Measurements from ENCODE around the gene SLC27A4.

The SLC27A4 gene

DNA sequence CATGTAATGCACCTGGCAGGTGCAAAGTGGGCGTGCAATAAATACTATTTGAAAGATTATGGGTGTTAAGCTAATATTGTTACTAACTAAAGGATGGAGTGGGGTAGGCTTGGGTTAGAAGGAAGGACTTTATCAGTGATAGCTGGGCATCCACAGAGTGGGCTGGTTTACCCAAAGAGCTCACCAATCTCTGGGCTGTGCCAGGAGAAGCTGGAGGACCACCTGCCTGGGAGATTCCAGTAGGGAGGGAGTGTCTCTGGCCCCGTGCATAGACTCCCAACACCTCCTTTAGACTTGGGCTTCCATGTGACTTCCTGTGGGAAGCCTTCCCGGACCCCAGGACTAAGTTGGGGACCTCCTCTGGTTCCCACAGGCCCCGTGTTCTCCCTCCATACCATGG is 25.2 kb downstream of the SLC27A4 start:
- DNase-seq (ENCODE audit: low read depth): no peak

GRCh38 chr9:128369024-128369706 is 28.8 kb downstream of the SLC27A4 start:
- no peak for DNase-seq (ENCODE audit: low read depth)

- DNase-seq (ENCODE audit: low read depth): no peak
Measured at GRCh38 chr9:128370367-128370751, 30.0 kb downstream of the SLC27A4 start.

DNA sequence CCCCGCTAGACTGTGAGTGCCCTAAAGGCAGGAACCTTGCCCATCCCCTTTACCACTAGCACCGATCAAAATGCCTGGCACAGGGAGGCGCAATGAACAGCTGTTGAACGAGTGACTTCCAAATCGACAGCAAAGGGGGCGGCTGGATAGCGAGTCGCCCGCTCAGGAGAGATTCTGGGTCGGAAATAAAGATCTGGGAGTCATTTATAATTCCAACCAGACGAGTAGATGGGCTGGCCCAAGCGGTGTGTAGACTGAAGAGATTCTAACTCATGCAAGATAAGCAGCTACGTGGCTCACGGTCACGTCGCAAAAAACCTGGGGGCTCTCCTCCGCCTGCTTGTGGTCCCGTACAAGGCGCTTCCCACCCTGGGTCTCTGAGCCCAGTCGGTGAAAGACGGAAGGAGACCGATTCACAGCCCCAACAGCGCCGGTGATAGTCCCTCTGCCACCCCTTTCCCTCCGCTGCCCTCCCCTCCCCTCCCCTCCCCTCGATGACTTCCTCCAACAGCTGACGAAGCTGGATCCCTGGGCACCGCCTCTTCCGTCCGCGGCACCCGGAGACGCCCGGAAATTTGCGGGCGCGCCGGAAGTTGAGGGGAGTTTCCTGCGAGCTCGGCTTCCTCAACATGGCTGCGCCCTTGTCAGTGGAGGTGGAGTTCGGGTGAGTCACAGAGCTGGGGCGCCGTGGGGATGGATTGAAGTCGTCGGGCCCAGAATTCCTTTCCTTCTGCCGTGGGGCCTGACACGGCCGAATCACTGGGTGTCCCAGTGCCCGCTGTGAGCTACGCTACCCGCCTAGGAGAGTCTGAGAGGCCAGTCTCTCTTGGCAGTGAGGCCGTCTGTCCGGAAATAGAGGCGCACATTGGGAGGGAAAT is 30.7 kb downstream of the SLC27A4 start, which contains the start of gene URM1:
URM1 (plus strand) TSS at position 623 of the 878 bp plus-strand sequence; CDS start at position 630, 7 bp downstream.
- peak; percentile 98 for DNase-seq (ENCODE audit: low read depth)

- no peak for DNase-seq (ENCODE audit: low read depth)
Measured at GRCh38 chr9:128371630-128372117, 31.3 kb downstream of the SLC27A4 start.

DNA sequence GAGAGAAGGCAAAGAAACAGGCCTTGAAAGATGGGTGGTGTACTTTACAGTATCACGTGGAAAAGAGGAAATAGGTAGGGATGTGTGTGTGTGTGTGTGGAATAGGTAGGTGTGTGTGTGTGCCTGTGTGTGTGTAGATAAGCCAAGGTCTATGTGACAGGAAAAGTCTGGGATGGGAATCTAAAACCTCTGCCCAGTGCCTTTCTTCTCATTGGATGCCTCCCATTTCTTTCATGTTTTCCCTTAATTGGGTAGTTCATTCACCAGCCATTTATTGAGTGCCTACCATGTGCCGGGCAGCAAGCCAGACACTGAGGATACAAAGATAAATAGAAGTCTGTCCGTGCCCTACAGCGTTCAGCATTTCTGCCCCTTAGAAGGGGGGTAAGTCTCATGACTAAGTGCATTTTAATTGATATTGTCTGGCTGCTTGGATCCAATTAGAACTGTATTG is 31.9 kb downstream of the SLC27A4 start:
- DNase-seq (ENCODE audit: low read depth): peak; percentile 88

GRCh38 chr9:128372784-128373183 is 32.5 kb downstream of the SLC27A4 start:
- DNase-seq (ENCODE audit: low read depth): peak; percentile 50

DNA sequence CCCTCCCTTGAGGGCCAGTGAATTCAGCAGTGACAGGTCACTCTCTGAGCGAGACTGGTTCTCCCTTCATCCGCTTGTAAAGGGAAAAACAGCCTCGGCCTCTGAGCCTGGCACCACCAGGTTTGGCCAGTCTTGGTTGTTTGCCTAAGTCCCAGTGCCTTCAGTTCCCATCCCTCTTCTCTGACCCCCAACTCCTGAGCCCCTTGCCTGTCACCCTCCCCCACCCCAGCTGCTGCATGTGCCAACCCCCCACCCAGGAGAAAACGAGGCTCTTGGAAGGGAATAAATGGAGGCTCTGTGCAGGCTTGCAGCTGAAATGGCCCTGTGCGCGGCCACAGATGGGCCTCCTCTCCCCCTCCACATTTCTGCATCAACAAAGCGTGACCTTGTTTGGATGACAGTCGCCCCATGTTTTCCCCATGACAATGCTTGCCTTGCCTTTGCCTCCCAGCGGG is 33.9 kb downstream of the SLC27A4 start:
- DNase-seq (ENCODE audit: low read depth): no peak

DNA sequence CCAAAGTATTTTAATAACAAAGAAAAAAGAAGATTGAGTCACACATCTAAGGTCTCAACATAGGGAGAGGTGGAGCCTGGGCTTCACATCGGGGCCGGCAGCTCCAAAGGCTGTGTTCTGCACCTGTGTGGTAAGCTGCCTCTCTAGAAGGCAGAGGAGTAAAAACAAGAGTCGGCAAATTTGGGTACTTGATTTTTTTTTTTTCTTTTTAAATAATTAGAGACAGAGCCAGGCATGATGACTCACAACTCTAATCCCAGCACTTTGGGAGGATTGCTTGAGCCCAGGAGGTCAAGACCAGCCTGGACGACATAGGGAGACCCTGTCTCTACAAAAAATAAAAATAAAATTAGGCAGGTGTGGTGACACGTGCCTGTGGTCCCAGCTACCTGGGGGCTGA is 35.5 kb downstream of the SLC27A4 start:
- DNase-seq (ENCODE audit: low read depth): peak; percentile 25

GRCh38 chr9:128382261-128382660 is 41.9 kb downstream of the SLC27A4 start:
- no peak for DNase-seq (ENCODE audit: low read depth)

GRCh38 chr9:128383007-128383753 is 42.9 kb downstream of the SLC27A4 start:
- DNase-seq (ENCODE audit: low read depth): no peak

DNA sequence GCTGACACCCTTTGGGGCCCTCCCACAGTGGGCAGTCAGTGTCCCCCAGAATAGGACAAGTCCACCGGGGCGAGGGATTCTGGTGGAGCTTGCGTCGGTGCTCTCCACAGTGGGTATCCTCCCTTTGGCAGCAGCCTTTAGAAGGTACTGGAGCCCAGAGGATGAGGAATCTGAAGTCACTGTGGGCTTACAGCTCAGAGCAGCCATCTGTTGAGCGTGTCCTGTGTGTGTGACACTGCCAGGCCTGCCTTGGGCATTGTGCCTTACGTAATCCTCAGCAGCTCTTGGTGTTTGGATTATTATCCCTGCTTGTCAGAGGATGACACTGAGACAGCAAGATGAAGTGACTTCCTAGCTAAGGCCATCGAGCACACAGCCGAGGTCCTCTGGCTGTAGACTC is 43.5 kb downstream of the SLC27A4 start:
- no peak for DNase-seq (ENCODE audit: low read depth)

- DNase-seq (ENCODE audit: low read depth): peak; percentile 9
Measured at GRCh38 chr9:128384801-128385495, 44.6 kb downstream of the SLC27A4 start.

- no peak for DNase-seq (ENCODE audit: low read depth)
Measured at GRCh38 chr9:128385496-128386460, 45.5 kb downstream of the SLC27A4 start.

DNA sequence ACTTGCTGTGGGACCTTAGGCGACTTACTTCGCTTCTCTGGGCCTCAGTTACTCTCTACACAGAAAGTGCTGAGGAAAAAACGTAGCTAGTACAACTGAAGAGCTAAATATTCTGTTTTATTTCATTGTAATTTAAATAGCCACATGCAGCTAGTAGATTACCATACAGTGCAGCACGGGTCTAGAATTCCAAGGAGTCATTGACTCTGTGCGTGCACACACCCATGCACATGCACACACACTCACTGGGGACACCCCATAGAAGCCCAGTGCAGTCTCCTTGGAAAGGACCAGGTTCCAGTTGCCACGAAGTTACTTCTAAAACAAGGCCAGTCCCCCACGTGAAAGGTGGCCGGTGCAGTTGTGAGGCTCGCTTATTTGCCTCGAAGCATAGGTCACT is 47.8 kb downstream of the SLC27A4 start:
- no peak for DNase-seq (ENCODE audit: low read depth)

DNA sequence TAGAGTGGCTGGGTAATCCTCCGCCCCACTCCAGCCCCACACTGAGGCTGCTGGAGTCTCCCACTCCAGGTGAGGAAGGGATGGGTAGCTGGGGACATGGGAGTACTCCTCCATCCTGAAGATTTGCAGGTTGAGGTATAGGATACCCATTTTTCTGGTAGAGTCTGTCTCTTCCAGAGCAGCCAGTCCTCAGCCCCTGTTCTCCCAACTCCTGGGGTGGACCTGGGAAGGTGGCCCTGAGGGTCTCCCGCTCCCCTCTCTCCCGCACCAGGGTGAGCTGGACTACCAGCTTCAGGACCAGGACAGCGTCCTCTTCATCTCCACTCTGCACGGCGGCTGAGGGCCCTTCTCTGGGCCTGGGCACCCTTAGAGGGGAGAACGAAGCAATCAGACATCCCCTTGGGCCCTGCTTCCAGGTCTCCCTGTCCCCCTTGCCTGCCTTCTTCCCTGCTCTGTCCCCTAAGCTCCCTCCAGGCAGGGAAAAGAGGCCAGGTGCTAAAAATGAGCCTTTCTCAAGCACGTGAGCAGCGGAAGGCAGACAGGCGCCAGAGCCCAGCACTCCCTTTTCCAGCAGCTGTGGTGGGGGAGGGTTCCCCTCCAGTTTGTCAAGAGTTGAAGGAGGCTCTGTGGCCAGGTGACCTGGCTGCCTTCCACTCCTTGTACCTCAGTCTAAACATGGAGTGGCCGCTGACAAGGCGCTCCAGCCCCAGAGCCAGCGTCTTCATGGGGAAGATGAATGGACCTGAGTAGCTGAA is 49.2 kb downstream of the SLC27A4 start:
- no peak for DNase-seq (ENCODE audit: low read depth)

DNA sequence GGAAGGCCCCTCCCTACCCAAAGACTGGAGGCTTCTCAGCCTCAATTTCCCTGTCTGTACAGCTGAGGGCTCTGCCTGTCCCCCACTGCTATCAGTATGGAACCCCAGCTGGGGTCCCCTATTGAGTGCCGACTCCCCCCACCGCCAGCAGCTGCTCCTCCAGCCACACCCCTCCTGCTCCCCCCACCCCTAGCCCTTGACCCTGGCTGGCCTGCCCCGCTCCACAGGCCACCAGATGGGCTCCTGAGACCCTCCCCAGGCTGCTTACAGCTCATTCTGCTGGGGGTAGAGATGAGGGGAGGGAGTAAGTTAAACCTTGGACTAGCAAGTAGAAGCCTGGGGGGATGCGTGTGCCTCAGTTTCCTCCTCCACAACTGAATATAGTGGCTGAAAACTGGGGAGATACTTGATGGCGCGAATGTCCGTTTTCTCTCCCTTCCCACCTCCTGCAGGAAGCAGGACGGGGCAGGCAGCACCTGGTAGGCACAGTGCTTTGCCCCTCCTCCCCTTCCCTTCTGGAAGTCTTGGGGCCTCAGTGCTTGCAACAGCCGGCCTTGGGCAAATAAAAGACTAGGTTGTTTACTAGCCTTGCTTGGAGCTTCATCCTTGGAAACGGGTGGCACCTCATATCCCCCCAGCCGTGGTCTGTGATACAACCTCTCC is 50.0 kb downstream of the SLC27A4 start:
- no peak for DNase-seq (ENCODE audit: low read depth)

- DNase-seq (ENCODE audit: low read depth): no peak
Measured at GRCh38 chr9:128390813-128391711, 50.7 kb downstream of the SLC27A4 start.
